GM21619 (cell line): ENCODE data around the gene PRPF19.

Experiments
- ATAC-seq: cut with Tn5 transposase; IDR thresholded peaks from one replicate; pipeline ENCODE4 v1.9.1; 2021; ENCODE audit not compliant: unreplicated experiment

The PRPF19 gene

GRCh38 chr11:60860943-60861342 is 45.4 kb downstream of the PRPF19 start:
- ATAC-seq, result no peak

GRCh38 chr11:60859616-60860250 is 46.7 kb downstream of the PRPF19 start:
- no peak for ATAC-seq

GRCh38 chr11:60858731-60859464 is 47.5 kb downstream of the PRPF19 start:
- no peak for ATAC-seq

GRCh38 chr11:60858236-60858635 is 48.1 kb downstream of the PRPF19 start:
- ATAC-seq, result no peak

GRCh38 chr11:60857378-60858232 is 48.8 kb downstream of the PRPF19 start:
- ATAC-seq, result no peak

GRCh38 chr11:60855726-60856633 is 50.4 kb downstream of the PRPF19 start, which contains the start of gene PTGDR2:
TSS of gene PTGDR2 (minus strand) at chr11:60855950. CDS start at chr11:60853722, 2,228 bp downstream.
- no peak for ATAC-seq

GRCh38 chr11:60854847-60855725 is 51.3 kb downstream of the PRPF19 start:
- no peak for ATAC-seq

- no peak for ATAC-seq
Observed at GRCh38 chr11:60854140-60854846, 52.1 kb downstream of the PRPF19 start.

- ATAC-seq, result no peak
Observed at GRCh38 chr11:60852982-60853950, 53.1 kb downstream of the PRPF19 start.

- ATAC-seq, result no peak
Observed at GRCh38 chr11:60852117-60852981, 54.0 kb downstream of the PRPF19 start.

GRCh38 chr11:60851327-60852104 is 54.9 kb downstream of the PRPF19 start:
- ATAC-seq, result no peak

- ATAC-seq, result no peak
Observed at GRCh38 chr11:60849641-60850520, 56.5 kb downstream of the PRPF19 start.

- ATAC-seq, result no peak
Observed at GRCh38 chr11:60848714-60849151, 57.7 kb downstream of the PRPF19 start.

- ATAC-seq, result no peak
Observed at GRCh38 chr11:60847896-60848295, 58.5 kb downstream of the PRPF19 start.

GRCh38 chr11:60847281-60847680 is 59.1 kb downstream of the PRPF19 start:
- ATAC-seq, result no peak
